HG03103 (cell line): ENCODE measurements around the gene FAM72B.
"Not testable (repeated sequence)": the region's sequence is repeated elsewhere in the genome, so short reads cannot be mapped to it uniquely, and the experiment has no call there.

Experiments
- ATAC-seq: cut with Tn5 transposase; IDR thresholded peaks from one replicate; pipeline ENCODE4 v1.9.1; 2021; ENCODE audit warnings: low read depth; ENCODE audit not compliant: unreplicated experiment

The FAM72B gene

GRCh38 chr1:121156958-121157603 lies 27.1 kb downstream of the FAM72B start:
- not testable (repeated sequence) for ATAC-seq

GRCh38 chr1:121155671-121156358 lies 28.3 kb downstream of the FAM72B start:
- ATAC-seq: not testable (repeated sequence)

- not testable (repeated sequence) for ATAC-seq
These were observed 29.3 kb downstream of the FAM72B start for GRCh38 chr1:121154811-121155210.

GRCh38 chr1:121152788-121153187 lies 31.4 kb downstream of the FAM72B start:
- ATAC-seq: not testable (repeated sequence)

GRCh38 chr1:121151294-121151693 lies 32.8 kb downstream of the FAM72B start:
- ATAC-seq: not testable (repeated sequence)

- ATAC-seq: not testable (repeated sequence)
These were observed 35.5 kb downstream of the FAM72B start for GRCh38 chr1:121148489-121149190.

GRCh38 chr1:121140393-121140792 lies 43.7 kb downstream of the FAM72B start:
- ATAC-seq: not testable (repeated sequence)

- ATAC-seq: not testable (repeated sequence)
These were observed 52.6 kb downstream of the FAM72B start for GRCh38 chr1:121131494-121131893.

GRCh38 chr1:121118480-121118824 lies 65.7 kb downstream of the FAM72B start:
- not testable (repeated sequence) for ATAC-seq
